ENCODE results near the gene MLPH.

MLPH gene

GRCh38 chr2:237445611-237446337, 41.3 kb upstream of the MLPH start:
- Histone ChIP-seq H4K20me1 (ENCODE audit: control insufficient read depth, insufficient read depth, low read depth, low read length) (no peaks in the 10 kb centered on the region), H3K79me2 (ENCODE audit: control insufficient read depth, low read length) (no peaks in the 10 kb centered on the region), H3K27ac (ENCODE audit: low read depth, low read length) (no peak overlapping the region), H3K27me3 (ENCODE audit: control insufficient read depth, low read length) (peaks cover 3% of the 10 kb centered on the region), H3K9me3 (ENCODE audit: control insufficient read depth, insufficient read depth, low read length) (no peaks in the 10 kb centered on the region), H3K4me3 (ENCODE audit: low read length) (no peak overlapping the region), H3K4me2 (ENCODE audit: low read length) (no peak overlapping the region), H3K36me3 (ENCODE audit: control insufficient read depth, low read length) (no peaks in the 10 kb centered on the region), H3K4me1 (ENCODE audit: control insufficient read depth, low read length) (no peaks in the 10 kb centered on the region), H3F3A (ENCODE audit: control insufficient read depth, insufficient read depth) (no peaks in the 10 kb centered on the region), H3K9me2 (replicated peaks; ENCODE audit: control insufficient read depth, low read length) (no peaks in the 10 kb centered on the region)
- TF ChIP-seq, protein P1, sequence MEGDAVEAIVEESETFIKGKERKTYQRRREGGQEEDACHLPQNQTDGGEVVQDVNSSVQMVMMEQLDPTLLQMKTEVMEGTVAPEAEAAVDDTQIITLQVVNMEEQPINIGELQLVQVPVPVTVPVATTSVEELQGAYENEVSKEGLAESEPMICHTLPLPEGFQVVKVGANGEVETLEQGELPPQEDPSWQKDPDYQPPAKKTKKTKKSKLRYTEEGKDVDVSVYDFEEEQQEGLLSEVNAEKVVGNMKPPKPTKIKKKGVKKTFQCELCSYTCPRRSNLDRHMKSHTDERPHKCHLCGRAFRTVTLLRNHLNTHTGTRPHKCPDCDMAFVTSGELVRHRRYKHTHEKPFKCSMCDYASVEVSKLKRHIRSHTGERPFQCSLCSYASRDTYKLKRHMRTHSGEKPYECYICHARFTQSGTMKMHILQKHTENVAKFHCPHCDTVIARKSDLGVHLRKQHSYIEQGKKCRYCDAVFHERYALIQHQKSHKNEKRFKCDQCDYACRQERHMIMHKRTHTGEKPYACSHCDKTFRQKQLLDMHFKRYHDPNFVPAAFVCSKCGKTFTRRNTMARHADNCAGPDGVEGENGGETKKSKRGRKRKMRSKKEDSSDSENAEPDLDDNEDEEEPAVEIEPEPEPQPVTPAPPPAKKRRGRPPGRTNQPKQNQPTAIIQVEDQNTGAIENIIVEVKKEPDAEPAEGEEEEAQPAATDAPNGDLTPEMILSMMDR (IDR thresholded peaks at IDR 0.05; ENCODE audit: low read depth, low read length, poor library complexity, severe bottlenecking), result no peak
- TF ChIP-seq EZH2phosphoT487 (IDR thresholded peaks at IDR 0.05; ENCODE audit: borderline replicate concordance, low read length), result no peak

GRCh38 chr2:237446338-237446665, 40.7 kb upstream of the MLPH start:
- H3F3A ChIP-seq (ENCODE audit: control insufficient read depth, insufficient read depth), result no peaks in the 10 kb centered on the region
- H3K9me3 ChIP-seq (ENCODE audit: control insufficient read depth, insufficient read depth, low read length), result no peaks in the 10 kb centered on the region
- no peaks in the 10 kb centered on the region for H4K20me1 ChIP-seq (ENCODE audit: control insufficient read depth, insufficient read depth, low read depth, low read length)
- no peak overlapping the region for H3K4me3 ChIP-seq (ENCODE audit: low read length)
- H3K9me2 ChIP-seq (replicated peaks; ENCODE audit: control insufficient read depth, low read length), result no peaks in the 10 kb centered on the region
- TF ChIP-seq EZH2phosphoT487 (IDR thresholded peaks at IDR 0.05; ENCODE audit: borderline replicate concordance, low read length), result no peak
- TF ChIP-seq, protein P1 (IDR thresholded peaks at IDR 0.05; ENCODE audit: low read depth, low read length, poor library complexity, severe bottlenecking), result no peak
- H3K4me1 ChIP-seq (ENCODE audit: control insufficient read depth, low read length), result no peaks in the 10 kb centered on the region
- H3K36me3 ChIP-seq (ENCODE audit: control insufficient read depth, low read length), result no peaks in the 10 kb centered on the region
- H3K4me2 ChIP-seq (ENCODE audit: low read length), result no peak overlapping the region
- no peaks in the 10 kb centered on the region; the same call in 1 of the 2 replicates for H3K27me3 ChIP-seq (ENCODE audit: control insufficient read depth, low read length)
- H3K79me2 ChIP-seq (ENCODE audit: control insufficient read depth, low read length), result no peaks in the 10 kb centered on the region
- H3K27ac ChIP-seq (ENCODE audit: low read depth, low read length), result no peak overlapping the region

GRCh38 chr2:237447496-237447895, 39.6 kb upstream of the MLPH start:
- H3K9me2 ChIP-seq (replicated peaks; ENCODE audit: control insufficient read depth, low read length), result no peaks in the 10 kb centered on the region
- H3K27me3 ChIP-seq (ENCODE audit: control insufficient read depth, low read length), result no peaks in the 10 kb centered on the region
- no peaks in the 10 kb centered on the region for H3K9me3 ChIP-seq (ENCODE audit: control insufficient read depth, insufficient read depth, low read length)
- no peaks in the 10 kb centered on the region for H3F3A ChIP-seq (ENCODE audit: control insufficient read depth, insufficient read depth)
- TF ChIP-seq, protein P1 (IDR thresholded peaks at IDR 0.05; ENCODE audit: low read depth, low read length, poor library complexity, severe bottlenecking), result no peak
- no peak for TF ChIP-seq EZH2phosphoT487 (IDR thresholded peaks at IDR 0.05; ENCODE audit: borderline replicate concordance, low read length)
- no peaks in the 10 kb centered on the region for H3K79me2 ChIP-seq (ENCODE audit: control insufficient read depth, low read length)
- no peaks in the 10 kb centered on the region for H4K20me1 ChIP-seq (ENCODE audit: control insufficient read depth, insufficient read depth, low read depth, low read length)
- no peaks in the 10 kb centered on the region for H3K4me1 ChIP-seq (ENCODE audit: control insufficient read depth, low read length)
- H3K27ac ChIP-seq (ENCODE audit: low read depth, low read length), result no peak overlapping the region
- H3K4me3 ChIP-seq (ENCODE audit: low read length), result no peak overlapping the region
- no peaks in the 10 kb centered on the region for H3K36me3 ChIP-seq (ENCODE audit: control insufficient read depth, low read length)
- H3K4me2 ChIP-seq (ENCODE audit: low read length), result no peak overlapping the region
